Left kidney (tissue), 2 donors: ENCODE measurements around the gene IQSEC3. TPM values are rescaled to one million over a fixed set of nuclear protein-coding genes. Genes with fewer than 3 reads are reported as not detected.
A peak's percentile ranks its signal among the peaks of the same experiment; 100 is the strongest.
"Not testable (repeated sequence)": the region's sequence is repeated elsewhere in the genome, so short reads cannot be mapped to it uniquely, and the experiment has no call there.

Experiments
- DNase-seq: peaks from one replicate; pipeline ENCODE4 v3.0.0-alpha.2; 2013
- polyA plus RNA-seq: library from polyadenylated mRNA; unstranded; fragments of 120-200 nt; gene quantifications from one replicate; pipeline ENCODE4 v1.2.1, GENCODE V29; 2013; ENCODE audit not compliant: insufficient read length

IQSEC3 gene
- polyA plus RNA-seq, 1 donor, result 10.8 TPM

DNA sequence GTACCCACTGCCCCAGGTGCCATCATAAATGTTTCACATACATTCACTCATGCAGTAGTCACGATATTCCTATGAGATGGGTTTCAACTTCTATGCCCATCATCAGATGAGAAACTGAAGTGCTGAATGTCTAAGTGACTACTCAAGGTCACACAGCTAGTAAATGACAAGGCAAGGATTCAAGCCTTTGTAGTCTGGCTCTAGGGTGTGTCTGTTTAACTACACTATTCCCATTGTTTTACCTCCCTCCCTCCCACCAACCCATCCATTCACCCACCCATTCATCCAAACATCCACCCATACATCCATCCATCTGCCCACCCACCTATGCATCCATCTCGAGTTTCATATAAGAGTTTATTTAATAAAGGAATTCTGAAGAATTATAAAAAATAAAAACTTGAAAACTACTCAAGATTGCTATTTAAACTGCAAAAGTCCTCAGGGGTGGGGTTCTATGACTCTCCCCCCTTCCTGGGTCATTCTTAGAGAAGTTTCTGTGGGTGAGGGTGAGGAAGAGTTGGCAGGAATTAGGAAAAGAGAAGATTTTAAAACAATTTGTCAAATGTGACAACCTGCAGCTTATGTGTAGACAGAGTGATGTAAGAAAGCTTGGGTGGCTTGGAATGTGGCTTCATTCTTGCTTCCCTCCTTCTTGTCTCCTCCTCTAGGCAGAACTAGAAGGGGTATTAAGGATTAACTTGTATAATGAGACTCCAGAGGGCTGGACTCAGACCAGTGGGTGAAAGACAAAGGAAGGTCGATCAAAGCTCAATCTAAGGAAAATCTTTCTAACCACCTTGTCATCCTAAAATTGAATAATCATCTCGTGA, 13.4 kb upstream of the IQSEC3 start:
- not testable (repeated sequence) for DNase-seq

DNA sequence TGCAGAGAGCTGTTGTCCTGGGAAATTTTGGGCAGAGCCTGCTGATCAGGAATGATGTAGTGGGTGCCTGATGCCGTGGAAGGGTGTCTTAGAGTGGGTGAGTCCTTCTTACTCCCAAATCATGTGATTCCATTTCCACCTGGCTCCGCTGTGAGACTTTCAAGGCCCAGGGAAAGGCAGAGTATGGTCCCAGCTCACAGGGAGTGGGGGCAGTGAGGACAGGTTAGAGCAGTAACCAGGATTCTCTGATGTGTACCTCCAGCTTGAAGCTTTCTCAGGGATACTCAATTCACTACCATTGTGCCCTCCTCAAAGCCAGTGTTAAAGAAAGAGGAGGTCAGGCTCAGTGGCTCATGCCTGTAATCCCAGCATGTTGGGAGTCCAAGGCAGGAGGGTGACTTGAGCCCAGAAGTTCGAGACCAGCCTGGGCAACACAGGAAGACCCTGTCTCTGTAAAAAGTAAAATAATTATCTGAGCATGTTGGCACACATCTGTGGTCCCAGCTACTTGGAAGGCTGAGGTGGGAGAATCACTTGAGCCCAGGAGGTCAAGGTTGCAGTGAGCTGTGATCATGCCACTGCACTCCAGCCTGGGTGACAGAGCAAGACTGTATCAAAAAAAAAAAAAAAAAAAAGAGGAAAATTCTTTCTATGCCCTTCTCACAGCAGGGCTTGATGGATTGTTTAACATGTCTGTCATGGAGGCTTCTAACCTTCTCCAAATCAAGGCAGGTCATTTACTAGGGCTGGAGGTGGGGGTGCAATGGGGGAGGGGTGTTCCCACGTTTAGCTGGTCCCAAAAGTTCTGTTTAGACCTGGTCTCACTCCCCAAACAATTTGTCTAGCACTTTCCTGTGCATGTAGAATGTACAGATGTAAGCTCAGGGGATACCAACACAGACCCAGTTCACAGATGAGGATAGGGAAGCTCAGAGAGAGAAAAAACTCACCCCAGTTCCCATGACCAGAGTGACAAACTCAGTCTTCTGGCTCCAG, 12.5 kb upstream of the IQSEC3 start:
- no peak for DNase-seq

DNA sequence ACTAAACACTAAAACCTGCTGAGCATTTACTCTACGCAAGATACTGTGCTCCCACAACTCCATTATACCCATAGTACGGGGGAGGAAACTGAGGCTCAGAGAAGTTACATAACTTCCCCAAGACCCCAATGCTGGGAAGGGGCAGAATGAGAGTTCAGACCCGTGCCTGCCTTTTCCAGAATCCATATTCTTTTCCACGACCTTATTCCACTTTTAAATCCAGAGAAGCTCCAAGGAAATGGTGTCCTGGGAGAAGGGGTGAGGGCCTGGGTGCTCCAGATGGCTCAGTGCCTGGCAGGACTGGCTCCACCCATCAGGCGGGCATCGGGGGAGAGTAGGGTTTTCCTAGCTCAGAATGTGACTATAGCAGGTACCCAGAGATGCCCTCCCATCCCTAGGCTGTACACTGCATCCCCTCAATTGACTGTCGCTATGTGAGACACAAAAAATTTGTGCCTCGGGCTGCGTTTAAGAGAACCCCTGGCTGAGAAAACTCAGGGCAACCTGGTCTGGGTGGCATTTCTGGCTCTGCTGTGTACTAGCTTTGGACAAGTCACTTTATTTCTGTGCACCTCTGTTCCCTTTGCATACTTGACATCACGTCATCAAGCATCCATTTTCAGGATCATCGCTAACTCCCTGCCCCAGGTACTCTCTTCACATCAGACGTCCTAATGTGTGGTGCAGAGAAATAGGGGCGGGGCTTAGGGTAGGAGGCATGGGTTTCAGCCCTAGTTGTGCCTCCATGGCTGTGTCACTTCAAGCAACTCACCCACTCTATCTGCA, 11.6 kb upstream of the IQSEC3 start:
- DNase-seq, result no peak

DNA sequence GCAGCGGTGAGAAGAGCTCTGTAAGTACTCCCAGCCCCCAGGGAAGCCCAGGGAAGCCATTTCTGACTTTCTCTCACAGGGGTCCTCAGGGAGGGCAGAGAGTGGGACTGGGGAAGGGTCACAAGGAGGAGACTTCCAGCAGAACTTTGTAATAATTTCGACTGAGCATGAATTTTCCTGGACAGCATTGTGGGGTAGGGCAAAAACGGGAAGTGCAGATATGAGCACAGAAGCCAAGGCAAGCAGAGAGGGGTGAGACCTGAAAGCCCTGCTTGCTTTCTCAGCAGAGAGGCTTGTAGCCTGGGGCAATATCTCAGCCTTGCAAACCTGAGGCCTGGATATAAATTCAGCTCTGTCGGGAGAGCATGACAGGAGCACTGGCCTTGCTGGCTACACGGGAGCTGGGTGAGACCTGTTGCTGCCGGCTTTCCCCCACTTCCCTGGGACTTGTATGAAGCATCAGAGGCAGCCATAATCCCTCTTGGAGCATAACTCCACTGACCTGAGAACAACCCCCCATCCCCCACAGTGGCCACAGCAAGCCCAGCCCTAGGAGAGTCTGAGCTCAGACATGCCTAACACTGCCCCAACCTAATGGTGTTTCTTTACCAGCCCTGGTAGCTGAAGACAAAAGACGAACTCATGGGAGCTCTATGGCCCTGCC, 9.8 kb upstream of the IQSEC3 start:
- DNase-seq, result no peak

DNA sequence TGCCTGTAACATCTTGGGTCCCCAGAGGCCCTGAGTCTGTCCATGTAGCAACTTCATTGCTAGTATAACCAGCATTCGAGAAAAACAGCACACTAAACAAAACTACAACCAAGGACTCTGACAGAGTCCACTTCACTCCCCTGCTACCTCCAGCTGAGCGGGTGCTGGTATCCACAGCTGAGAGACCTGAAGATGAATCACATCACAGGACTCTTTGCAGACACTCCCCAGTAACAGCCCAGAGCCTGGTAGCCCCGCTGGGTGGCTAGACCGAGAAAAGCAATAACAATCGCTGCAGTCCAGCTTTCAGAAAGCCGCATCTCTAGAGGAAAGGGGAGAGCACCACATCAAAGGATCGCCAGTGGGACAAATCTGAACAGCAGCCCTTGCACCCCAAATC, 9.0 kb upstream of the IQSEC3 start:
- no peak for DNase-seq

DNA sequence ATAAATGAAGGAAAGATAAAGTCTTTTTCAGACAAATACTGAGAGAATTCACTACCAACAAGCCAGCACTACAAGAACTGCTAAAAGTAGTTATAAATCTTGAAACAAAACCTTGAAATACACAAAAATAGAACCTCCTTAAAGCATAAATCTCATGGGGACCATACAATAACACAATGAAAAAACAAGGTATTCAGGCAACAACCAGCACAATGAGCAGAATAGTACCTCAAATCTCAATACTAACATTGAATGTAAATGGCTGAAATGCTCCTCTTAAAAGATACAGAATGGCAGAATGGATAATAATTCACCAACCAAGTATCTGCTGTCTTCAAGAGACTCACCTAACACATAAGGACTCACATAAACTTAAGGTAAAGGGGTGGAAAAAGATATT, 7.7 kb upstream of the IQSEC3 start:
- no peak for DNase-seq

DNA sequence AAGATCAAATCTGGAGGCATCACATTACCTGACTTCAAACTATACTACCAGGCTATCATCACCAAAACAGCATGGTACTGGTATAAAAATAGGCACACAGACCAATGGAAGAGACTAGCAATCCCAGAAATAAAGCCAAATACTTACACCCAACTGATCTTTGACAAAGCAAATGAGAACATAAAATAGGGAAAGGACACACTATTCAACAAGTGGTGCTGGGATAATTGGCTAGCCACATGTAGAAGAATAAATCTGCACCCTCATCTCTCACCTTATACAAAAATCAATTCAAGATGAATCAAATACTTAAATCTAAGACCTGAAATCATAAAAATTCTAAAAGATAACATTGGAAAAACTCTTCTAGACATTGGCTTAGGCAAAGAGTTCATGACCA, 4.7 kb upstream of the IQSEC3 start:
- not testable (repeated sequence) for DNase-seq

DNA sequence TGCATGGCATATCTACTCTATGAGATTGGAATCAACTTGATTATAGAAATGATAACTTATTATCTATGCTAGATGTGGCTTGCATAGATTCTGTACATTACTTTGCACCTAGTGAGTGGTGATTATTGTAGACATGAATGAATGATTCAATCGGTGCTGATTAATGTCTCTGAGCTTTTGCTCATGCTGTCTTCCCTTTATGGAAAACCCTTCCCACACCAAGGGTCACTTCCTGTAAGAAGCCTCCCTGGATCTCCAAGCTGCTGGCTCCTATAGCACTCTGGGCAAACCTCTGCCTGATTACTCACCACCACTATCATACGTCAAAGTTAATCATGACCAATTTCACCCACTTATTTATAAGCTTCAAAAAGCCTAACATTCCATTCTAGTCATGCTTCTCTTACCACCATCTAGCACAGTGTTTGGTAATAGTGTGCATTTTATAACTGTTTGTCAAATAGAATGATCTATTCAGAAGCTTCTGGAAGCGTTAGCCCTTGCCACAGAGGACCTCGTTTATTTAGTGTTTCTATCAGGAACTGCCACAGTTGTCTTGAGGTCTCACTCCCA, 990 bp upstream of the IQSEC3 start:
- DNase-seq, result not testable (repeated sequence)

DNA sequence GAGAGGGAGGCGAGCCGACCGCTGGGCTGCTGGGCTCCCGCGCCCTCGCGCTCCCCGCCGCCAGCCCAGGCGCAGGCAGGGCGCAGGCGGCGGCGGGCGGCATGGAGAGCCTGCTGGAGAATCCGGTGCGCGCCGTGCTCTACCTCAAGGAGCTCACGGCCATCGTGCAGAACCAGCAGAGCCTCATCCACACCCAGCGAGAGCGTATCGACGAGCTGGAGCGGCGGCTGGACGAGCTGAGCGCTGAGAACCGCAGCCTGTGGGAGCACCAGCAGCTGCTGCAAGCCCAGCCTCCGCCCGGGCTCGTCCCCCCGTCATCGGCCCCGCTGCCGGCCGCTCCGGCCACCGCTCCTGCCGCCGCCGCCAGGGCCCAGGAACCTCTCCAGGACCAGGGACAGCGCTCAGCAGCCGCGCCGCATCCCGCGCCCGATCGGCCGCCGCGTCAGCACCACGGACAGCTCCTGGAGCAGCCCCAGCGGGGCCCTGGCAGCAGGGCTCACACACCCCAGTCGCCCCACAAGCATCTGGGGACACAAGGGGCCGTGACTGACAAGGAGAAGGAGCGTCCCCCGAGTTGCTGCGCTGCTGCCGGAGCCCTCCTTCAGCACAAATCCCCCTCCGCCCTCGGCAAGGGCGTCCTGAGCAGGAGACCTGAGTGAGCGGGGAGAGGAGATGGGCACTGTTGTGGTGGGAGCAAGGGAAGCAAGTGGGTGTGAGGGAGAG, 376 bp downstream of the IQSEC3 start:
- DNase-seq, result peak; percentile 19

DNA sequence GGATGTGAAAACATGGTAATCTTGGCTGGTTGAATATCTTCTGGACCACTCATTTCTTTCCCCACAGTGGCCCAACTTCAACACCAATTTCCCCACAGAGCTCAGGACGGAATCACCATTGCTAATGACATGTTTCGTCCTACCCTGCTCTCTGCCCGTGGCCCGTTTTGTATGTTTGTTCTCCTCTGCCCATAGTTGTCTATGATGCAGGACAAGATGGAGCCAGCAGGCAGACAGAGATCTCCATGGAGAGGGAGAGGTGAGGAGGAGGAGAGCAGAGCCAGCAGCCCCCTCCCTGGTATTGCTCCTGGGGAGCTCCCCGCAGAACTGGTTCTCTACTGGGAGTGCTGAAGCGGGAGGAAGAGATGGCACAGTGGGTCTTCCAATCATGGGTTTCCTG, 3.1 kb downstream of the IQSEC3 start:
- not testable (repeated sequence) for DNase-seq

DNA sequence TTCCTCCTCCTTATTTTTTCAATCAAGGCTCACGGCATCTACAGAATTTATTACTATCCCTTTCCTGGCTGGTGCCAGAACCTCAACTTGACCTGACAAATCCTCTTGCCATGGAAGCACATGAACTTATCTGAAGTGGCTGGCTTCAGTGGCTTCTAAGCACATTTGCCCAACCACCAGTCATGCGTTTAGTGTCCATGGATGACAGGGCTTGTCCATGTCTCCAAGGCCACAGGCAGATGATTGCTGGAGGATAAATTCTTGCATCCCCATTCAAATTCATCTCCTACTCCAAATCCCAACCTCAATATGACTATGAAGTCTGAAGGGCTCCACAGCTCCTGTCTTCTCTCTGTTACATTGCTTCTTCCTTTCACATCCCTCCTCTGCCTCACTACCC, 4.0 kb downstream of the IQSEC3 start:
- DNase-seq, result not testable (repeated sequence)

DNA sequence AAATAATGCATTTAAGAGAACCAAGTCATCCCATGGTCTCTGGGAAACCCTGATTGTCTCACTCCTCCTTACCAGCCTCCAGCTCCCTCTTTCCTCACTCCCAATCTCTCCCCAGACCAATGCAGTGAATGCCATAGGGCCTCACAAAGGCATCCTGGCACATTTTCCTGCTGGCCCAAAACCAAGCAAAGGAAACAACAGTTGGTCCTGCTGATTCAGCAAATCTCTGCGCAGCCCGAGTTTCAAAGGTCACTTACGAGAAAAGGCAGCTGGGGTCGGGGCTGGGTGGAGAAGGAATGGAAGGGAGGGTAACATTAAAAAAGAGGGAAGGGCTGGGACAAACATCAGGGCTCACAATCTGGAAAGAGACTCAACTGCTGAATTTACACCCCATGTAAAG, 5.5 kb downstream of the IQSEC3 start:
- DNase-seq, result not testable (repeated sequence)

DNA sequence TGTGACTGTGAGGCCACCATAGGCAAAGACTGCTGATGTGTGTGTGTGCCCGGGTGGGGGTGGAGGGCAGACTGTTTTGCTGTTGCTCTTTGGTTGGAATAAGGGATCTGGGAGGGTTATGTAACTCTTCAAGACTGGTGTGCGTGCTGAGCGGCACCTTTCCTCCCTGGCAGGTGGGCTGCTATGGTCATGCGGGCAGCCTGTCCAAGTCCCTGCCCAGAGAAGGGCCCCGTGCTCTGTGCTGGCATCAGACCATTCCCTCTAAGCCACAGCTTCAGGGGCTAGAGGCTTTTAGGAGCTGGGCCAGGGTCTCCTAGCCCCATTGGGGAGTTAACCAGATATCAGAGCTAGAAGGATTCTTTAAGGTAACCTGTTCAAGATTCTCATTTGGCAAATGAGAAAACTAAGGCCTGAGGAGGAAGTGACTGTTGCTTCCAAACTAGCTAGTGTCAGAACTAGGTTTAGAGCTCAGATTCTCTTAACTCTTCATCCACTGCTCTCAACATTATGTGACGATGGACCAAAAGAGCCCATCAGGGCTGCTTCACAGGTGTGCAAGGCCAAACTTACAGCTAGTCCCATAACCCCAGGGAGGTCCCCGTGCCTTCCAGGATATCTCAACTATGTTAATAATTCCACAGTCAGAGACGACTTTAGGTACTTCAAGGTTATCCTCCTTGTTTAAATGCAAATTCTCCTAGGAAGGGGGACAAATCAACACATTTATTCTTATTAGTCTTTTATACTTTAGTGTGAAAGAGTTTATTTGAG, 8.0 kb downstream of the IQSEC3 start:
- DNase-seq, result not testable (repeated sequence)

DNA sequence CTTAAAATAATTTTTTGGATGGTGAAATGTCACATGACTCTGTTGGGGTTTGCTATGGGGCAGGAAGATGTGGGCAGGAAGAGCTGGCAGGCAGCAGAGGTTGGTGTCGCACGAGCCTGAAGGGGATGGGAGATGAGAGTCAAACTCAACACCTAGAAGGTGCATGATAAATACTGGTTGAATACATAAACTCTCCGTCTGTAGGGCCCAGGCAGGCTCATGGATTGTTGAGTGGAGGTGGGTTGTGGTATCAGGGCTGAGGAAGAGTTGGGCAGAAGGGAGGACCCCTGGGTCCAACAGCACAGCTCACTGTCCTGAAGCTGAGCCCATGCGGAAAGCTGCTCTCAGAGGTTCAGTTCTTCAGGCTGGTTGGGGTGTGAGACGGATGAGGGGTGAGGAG, 9.0 kb downstream of the IQSEC3 start:
- not testable (repeated sequence) for DNase-seq

DNA sequence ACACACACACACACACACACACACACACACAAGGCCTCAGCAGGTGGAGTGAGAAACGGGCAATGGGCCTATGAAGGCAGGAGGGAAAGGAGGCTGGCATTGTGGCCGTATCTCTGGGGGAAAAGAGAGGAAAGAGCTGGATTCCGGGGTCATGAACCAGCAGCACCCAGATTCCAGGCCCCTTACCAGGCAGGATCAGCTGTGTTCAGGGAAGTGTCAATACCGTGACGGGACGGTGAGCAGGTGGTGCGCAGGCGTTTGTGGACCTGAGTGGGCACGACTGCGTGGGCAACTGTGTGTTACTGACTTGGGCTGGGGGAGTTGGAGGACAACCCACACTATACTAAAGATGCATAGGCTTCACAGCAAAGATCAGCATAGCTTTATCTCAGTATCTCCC, 9.5 kb downstream of the IQSEC3 start:
- not testable (repeated sequence) for DNase-seq

DNA sequence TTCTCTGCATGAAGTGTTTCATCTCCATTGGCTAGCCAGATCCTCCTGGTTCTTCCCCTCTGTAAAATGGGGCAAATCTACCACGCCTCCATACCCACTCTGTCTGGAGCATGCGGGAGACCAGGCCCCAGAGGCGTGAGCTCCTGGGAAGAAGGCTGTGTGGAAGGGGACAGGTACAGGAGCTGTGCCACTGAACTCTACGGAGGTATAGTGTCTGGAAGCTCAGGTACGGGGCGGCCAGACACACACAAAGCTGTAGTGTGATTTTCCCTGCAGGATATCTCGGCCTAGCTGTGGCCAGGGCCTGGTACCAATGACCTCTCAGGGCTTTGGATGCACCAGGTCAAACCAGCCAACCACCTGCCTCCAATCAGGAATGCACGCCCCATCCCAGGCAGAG, 10.0 kb downstream of the IQSEC3 start:
- DNase-seq, result not testable (repeated sequence)

DNA sequence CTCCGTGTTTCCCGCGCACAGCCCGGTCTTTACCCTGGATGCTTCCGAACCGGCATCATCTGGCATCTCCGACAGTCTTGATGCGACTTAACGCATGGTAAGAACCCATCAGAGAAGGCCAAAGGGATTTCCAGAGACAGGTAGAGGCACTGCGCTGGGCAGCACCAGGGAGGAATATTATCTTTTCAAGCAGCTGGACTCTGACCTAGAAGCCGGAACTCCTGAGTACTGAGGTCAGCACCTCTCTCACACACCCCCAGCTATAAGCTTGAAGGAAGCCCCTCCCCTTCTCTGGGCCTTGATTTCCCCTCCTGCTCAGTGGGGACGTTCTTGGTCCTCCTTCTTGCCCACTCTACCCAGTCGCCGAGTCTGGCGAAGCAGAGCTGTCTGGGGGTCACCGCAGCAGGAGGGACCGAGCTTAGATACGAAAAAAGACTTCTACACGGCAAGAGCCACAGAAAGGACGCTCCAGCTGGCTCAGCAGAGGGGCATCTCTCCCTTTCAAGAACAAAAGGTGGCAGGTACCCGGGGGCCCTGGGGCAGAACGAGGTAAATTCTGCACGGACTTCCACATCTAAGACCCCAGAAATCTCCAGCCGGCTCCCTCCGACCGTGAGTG, 10.6 kb downstream of the IQSEC3 start:
- DNase-seq, result not testable (repeated sequence)

DNA sequence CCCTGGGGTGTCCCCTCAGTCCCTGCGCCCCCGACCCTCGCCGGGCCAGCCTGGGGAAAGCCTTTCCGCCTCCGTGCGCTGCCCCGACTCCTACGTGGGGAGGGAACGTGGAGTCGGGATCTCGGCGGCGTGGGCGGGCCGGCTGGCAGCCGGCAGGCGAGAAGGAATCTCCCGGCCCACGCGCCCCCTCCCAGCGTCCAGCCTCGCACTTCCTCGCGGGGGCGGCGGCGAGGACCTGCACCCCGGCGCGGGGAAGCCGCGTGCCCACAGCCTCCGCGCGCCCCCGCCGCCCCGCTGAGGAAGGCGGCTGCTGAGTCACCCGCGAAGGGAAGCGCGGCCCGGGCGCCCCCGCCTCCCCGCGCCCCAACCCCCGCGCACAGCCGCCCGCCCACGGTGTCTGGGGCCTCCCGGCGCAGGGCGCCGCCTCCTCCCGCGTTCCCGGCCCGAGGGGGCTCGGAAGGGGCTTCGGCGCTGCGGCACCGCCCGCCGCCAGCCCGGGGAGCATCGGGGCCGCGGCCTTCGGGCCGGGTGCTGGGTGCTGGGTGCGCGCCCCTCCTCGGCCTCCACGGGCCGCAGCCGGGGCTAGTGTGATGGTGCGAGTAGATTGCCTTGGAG, 11.3 kb downstream of the IQSEC3 start:
- DNase-seq, result not testable (repeated sequence)

DNA sequence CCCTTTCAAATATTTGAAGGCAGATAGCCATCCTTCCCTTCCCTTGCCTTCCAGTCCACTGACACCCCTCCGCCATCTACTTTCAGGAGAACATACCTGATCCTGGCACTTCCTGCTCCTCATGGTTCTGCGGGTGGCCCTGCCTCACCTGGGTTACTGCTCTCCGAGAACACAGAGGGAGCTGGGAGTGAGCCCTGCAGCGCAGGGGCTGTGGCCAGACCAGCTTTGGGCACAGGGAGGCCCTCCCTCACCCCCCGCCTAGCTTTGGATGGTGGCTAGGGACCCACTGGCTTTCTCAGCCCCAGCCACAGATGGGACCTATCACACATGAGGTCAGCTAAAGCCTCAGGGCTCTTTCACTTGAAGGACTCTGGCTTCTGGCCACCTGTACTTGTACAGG, 12.4 kb downstream of the IQSEC3 start:
- DNase-seq, result no peak
